Stimulated activated CD8-positive, alpha-beta memory T cell treated with anti-CD3 and anti-CD28 coated beads, Interleukin-15, amount 100 ng/mL, for 1 hour (primary cell): Measurements from ENCODE around the gene PPP1CA.

Source experiments
- DNase-seq: peaks from one replicate; pipeline ENCODE4 v3.0.0-alpha.2; 2020; ENCODE audit warnings: low read depth

PPP1CA gene

DNA sequence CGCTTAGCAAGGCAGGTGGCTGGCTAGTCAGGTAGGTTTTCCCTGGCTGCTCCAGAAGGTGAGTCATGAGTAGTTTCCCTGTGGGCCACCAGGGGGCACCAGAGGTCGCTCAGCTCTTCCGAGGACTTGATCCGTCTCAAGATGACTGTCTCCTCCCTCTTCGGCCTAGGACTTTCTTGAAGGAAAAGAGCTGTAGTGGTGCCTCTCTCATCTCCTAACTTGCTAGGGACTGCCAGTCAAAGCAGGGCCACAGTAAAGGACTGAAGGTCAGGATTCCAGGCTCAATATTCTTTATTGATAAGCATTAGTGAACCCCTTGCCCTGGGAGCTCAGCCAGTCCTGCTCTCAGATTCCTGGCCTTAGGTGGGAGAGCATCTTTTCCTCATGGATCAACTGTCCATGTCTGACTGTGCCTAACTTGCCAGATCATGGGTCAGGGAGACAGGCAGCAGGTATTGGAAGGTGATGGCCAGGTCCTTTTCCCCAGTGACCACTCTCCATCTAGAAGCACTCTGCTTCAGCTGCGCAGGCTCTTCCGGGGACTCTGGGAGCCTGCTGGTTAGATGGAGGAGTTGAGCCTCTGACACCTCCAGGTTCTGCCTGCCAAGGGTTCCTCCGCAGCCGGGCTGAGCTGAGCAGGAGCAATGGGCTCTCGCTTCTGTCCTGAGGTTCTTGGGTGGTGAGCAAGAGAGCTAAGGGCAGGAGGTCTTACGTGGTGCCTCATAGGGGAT is 50.2 kb downstream of the PPP1CA start:
- DNase-seq, result peak; percentile 39

DNA sequence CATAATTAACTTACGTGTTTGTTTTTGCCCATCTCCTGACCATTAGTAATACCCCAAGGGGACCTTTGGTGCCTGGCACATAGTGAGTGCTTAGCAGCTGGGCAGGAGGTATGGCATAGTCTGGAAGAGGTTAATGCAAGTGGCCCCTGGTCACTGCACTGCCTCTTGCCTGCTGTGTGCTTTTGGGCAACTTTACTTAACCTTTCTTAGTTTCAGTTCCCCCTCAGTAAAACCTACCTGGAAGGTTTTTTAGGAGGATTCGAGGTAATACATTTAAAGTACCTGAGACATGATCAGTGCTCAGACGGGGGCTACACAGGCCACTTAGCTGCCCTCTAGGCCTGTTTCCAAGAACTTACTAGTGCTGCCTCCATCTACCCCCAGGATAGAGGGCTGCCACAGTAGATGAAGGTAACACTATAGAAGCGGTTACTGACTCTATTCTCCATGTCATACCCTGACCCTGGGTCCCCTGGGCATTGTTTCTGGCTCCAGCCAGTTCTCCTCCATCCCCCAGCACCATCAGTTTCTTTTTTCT is 51.7 kb downstream of the PPP1CA start:
- no peak for DNase-seq

DNA sequence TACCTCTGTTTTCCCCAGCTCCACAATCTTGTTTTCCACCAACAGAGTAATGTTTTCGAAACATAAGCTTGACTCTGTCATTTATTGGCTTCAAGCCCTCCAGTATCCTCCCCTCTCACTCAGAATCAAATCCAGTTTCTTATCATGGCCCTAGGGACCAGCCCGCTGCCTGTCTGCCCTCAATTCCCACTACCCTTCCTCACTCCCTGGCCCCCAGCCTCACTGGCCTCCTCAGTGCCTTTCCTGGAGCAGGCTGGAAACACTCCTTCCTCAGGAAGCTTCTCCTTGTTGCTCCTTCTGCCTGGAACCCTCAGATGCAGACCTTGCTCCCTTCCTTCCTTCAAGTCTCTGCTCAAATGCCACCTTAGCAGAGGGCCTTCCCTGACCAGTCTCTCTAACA is 52.2 kb downstream of the PPP1CA start:
- no peak for DNase-seq

DNA sequence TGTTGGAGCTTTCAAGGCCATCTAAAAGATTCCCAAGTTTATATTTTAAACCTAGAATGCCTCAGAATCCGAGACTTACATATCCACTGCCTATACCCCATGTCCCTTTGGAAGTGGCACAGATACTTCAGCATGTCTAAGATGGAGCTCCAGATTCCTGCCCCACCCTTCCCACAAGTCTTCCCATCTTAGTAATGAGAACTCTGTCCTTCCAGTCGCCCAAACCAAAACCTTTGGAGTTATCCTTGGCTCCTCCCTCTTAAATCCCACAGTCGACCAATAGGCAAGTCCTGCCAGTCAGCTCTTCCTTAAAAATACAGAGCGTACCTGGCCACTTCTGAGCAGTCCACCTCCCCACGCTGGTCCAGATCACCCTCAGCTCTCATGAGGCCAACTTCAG is 52.6 kb downstream of the PPP1CA start:
- no peak for DNase-seq
